ENCODE results near the gene SORL1. TPM values are rescaled to one million over a fixed set of nuclear protein-coding genes. Genes with fewer than 3 reads are reported as not detected.

SORL1 gene
- total RNA-seq, 1 experiment from 2014 or later: 4.9 TPM

DNA sequence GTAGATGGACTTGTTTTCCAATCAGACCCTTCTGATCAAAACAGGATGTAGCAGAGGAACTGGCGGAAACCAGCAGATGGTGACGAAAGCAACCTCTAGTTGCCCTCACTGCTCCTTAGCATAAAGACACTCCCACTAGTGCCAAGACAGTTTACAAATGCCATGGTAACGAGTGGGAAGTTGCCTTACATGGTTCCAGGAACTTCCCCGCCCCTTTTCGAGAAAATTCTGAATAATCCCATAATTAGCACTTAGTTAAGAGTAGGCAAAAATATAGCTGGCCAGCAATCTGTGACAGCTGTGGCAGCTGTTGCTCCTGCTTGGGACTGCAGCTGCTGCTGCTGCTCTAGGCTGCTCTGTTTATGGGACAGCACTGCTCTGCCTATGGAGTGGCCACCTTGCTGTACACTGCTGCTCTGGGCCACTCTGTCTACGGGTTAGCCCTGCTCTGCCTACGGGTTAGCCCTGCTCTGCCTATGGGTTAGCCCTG, 33.4 kb upstream of the SORL1 start:
- H3K9me3 ChIP-seq (ENCODE audit: insufficient read depth, low read depth): no peaks in the 10 kb centered on the region
- no peaks in the 10 kb centered on the region for H3F3A ChIP-seq (ENCODE audit: insufficient read depth, low read depth)
- no TSS peak for BruUV-seq (replicated peaks)
- no peak overlapping the region for H3K4me2 ChIP-seq
- ChIA-PET CTCF (no interaction called here), POLR2A (ENCODE audit: unreplicated experiment) (no interaction called here)
- peaks cover 27% of the 10 kb centered on the region for H3K4me1 ChIP-seq (replicated peaks; ENCODE audit: insufficient read depth)
- H4K20me1 ChIP-seq (ENCODE audit: insufficient read depth): no peaks in the 10 kb centered on the region
- no peaks in the 10 kb centered on the region for H3K79me2 ChIP-seq (ENCODE audit: low read depth)
- TF ChIP-seq CTCF (conservative IDR thresholded peaks at IDR 0.05) (no peak), EZH2 (IDR thresholded peaks at IDR 0.05; ENCODE audit: low read depth) (no peak)
- H3K27me3 ChIP-seq (ENCODE audit: insufficient read depth, low read depth): no peaks in the 10 kb centered on the region
- H3K4me3 ChIP-seq: no peak overlapping the region
- H3K36me3 ChIP-seq (ENCODE audit: low read depth): no peaks in the 10 kb centered on the region
- H2AFZ ChIP-seq: no peak overlapping the region
- intact Hi-C loops (cut with micrococcal nuclease; ENCODE audit: unreplicated experiment): no loop called here
- H3K27ac ChIP-seq: no peak overlapping the region
- DNase-seq: no peak
- no peaks in the 10 kb centered on the region for H3K9me2 ChIP-seq (ENCODE audit: insufficient read depth)

- POLR2A ChIA-PET (ENCODE audit: unreplicated experiment): no interaction called here
- H3K4me2 ChIP-seq: no peak overlapping the region
- H3K9me2 ChIP-seq (ENCODE audit: insufficient read depth): no peaks in the 10 kb centered on the region
- H3K36me3 ChIP-seq (ENCODE audit: low read depth): no peaks in the 10 kb centered on the region
- H2AFZ ChIP-seq: no peak overlapping the region
- no peaks in the 10 kb centered on the region for H3K9me3 ChIP-seq (ENCODE audit: insufficient read depth, low read depth)
- H3K4me3 ChIP-seq: no peak overlapping the region
- CTCF ChIA-PET: no interaction called here
- no peak overlapping the region for H3K27ac ChIP-seq
- peaks cover 27% of the 10 kb centered on the region for H3K4me1 ChIP-seq (replicated peaks; ENCODE audit: insufficient read depth)
- no peaks in the 10 kb centered on the region for H3K79me2 ChIP-seq (ENCODE audit: low read depth)
- H3K27me3 ChIP-seq (ENCODE audit: insufficient read depth, low read depth): no peaks in the 10 kb centered on the region
- no TSS peak for BruUV-seq (replicated peaks)
- no peak for DNase-seq
- TF ChIP-seq CTCF (conservative IDR thresholded peaks at IDR 0.05): no peak
- no peak for TF ChIP-seq EZH2 (IDR thresholded peaks at IDR 0.05; ENCODE audit: low read depth)
- intact Hi-C loops (cut with micrococcal nuclease; ENCODE audit: unreplicated experiment): no loop called here
- no peaks in the 10 kb centered on the region for H3F3A ChIP-seq (ENCODE audit: insufficient read depth, low read depth)
- 0 out of 2 replicates have a peak, but pooled peaks cover 3% of the 10 kb centered on the region for H4K20me1 ChIP-seq (ENCODE audit: insufficient read depth)
Measured at GRCh38 chr11:121419836-121420235, 32.3 kb upstream of the SORL1 start.

DNA sequence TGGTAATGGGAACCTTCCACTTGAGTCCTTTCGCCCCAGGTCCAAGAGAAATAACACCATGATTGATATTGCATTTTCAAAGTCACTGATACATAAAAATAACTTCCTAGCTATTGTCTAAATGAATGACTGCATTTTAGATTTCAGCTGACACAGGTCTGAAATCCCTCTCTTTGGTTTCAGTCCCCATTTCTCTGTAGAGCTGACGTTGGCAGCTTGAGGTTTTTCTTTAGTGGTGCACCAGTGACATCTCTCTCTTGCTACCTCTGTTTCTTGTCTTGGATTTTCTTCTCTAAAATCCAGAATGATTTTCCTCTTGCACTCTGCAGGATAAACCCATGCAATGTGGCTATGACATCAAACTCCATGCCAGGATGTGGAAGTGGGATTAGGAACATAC, 31.7 kb upstream of the SORL1 start:
- 0 out of 2 replicates have a peak, but pooled peaks cover 3% of the 10 kb centered on the region for H4K20me1 ChIP-seq (ENCODE audit: insufficient read depth)
- H3K27me3 ChIP-seq (ENCODE audit: insufficient read depth, low read depth): peaks cover 4% of the 10 kb centered on the region; the same call in 1 of the 2 replicates
- no peak overlapping the region for H3K4me3 ChIP-seq
- no peaks in the 10 kb centered on the region for H3F3A ChIP-seq (ENCODE audit: insufficient read depth, low read depth)
- no peak for DNase-seq
- intact Hi-C loops (cut with micrococcal nuclease; ENCODE audit: unreplicated experiment): no loop called here
- H2AFZ ChIP-seq: no peak overlapping the region
- H3K36me3 ChIP-seq (ENCODE audit: low read depth): no peaks in the 10 kb centered on the region
- no TSS peak for BruUV-seq (replicated peaks)
- H3K9me3 ChIP-seq (ENCODE audit: insufficient read depth, low read depth): no peaks in the 10 kb centered on the region
- H3K27ac ChIP-seq: no peak overlapping the region
- H3K4me2 ChIP-seq: no peak overlapping the region
- H3K4me1 ChIP-seq (replicated peaks; ENCODE audit: insufficient read depth): peaks cover 24% of the 10 kb centered on the region
- ChIA-PET POLR2A (ENCODE audit: unreplicated experiment) (no interaction called here), CTCF (no interaction called here)
- no peak for TF ChIP-seq CTCF (conservative IDR thresholded peaks at IDR 0.05)
- TF ChIP-seq EZH2 (IDR thresholded peaks at IDR 0.05; ENCODE audit: low read depth): no peak
- no peaks in the 10 kb centered on the region for H3K79me2 ChIP-seq (ENCODE audit: low read depth)
- no peaks in the 10 kb centered on the region for H3K9me2 ChIP-seq (ENCODE audit: insufficient read depth)
